OCI-LY3 (cell line): ENCODE data around the gene CEBPE.

Experiments used
- CTCF ChIP-seq: fragments of 200-600, 300-600 bp; sonication (generic); IDR thresholded peaks from 2 replicates; pipeline ENCODE4 v1.5.1; 2014; ENCODE audit warnings: antibody characterized with exemption, low read length, low read depth
- EZH2phosphoT487 ChIP-seq: fragments of 200-600 bp; shearing (Covaris generic); IDR thresholded peaks from 2 replicates; pipeline ENCODE4 v1.6.1; 2018; ENCODE audit warnings: antibody characterized with exemption, mixed run types, low read depth

GRCh38 chr14:23069413-23069806 lies 49.6 kb downstream of the CEBPE start:
- TF ChIP-seq CTCF (no peak), EZH2phosphoT487 (no peak)
